Neural progenitor cell (in vitro differentiated cells): Measurements from ENCODE around the gene ASTN1.

ENCODE experiments used
- CTCF ChIP-seq: fragments of 200-600 bp; sonication (generic); IDR thresholded peaks from 2 replicates; pipeline ENCODE4 v1.5.1; 2017; ENCODE audit warnings: antibody characterized with exemption, mild to moderate bottlenecking
- EZH2 ChIP-seq: fragments of 200-600 bp; sonication (generic); IDR thresholded peaks from 2 replicates; pipeline ENCODE4 v1.6.1; 2017; ENCODE audit warnings: antibody characterized with exemption, mild to moderate bottlenecking, moderate library complexity
- EZH2phosphoT487 ChIP-seq: fragments of 200-600 bp; sonication (generic); IDR thresholded peaks from 2 replicates; pipeline ENCODE4 v1.6.1; 2017; ENCODE audit warnings: antibody characterized with exemption

GRCh38 chr1:177181280-177181630 lies 16.7 kb upstream of the ASTN1 start:
- TF ChIP-seq EZH2 (no peak), CTCF (no peak), EZH2phosphoT487 (no peak)
